NT2/D1 (cell line): Measurements from ENCODE around the gene PML.
"Not testable (repeated sequence)": the region's sequence is repeated elsewhere in the genome, so short reads cannot be mapped to it uniquely, and the experiment has no call there.

ENCODE experiments used
- DNase-seq: peaks from one replicate; pipeline ENCODE4 v3.0.0-alpha.2; 2011; ENCODE audit warnings: low read depth, low spot score
- H3K27me3 ChIP-seq: 2 replicates; pipeline ENCODE4 v1.6.0; 2011; ENCODE audit warnings: mild to moderate bottlenecking; ENCODE audit not compliant: insufficient read length, insufficient read depth
- H3K36me3 ChIP-seq: 2 replicates; pipeline ENCODE4 v1.6.1; 2011; ENCODE audit warnings: mild to moderate bottlenecking, low read length, mixed read lengths; ENCODE audit not compliant: insufficient read depth, insufficient read length
- H3K4me1 ChIP-seq: 2 replicates; pipeline ENCODE4 v1.5.1; 2011; ENCODE audit not compliant: insufficient read depth, insufficient read length
- H3K4me3 ChIP-seq: 2 replicates; pipeline ENCODE4 v1.5.1; 2011; ENCODE audit warnings: low read depth; ENCODE audit not compliant: insufficient read length
- H3K9ac ChIP-seq: 2 replicates; pipeline ENCODE4 v1.6.0; 2011; ENCODE audit warnings: low read depth; ENCODE audit not compliant: insufficient read length
- H3K9me3 ChIP-seq: 2 replicates; pipeline ENCODE4 v1.5.1; 2011; ENCODE audit warnings: mild to moderate bottlenecking, low read length; ENCODE audit not compliant: insufficient read depth
- SUZ12 ChIP-seq: IDR thresholded peaks from 2 replicates; pipeline ENCODE4 v1.6.1; 2011; ENCODE audit not compliant: insufficient read length, insufficient read depth; ENCODE audit errors: extremely low read depth
- YY1 ChIP-seq: IDR thresholded peaks from 2 replicates; pipeline ENCODE4 v1.6.1; 2011; ENCODE audit not compliant: insufficient read length, insufficient read depth
- ZNF274 ChIP-seq: IDR thresholded peaks from 2 replicates; pipeline ENCODE4 v1.6.1; 2011; ENCODE audit warnings: mild to moderate bottlenecking, low read depth, low read length

The PML gene

GRCh38 chr15:74055804-74056203 is 61.3 kb downstream of the PML start:
- no peaks in the 10 kb centered on the region for H3K4me1 ChIP-seq
- no peak overlapping the region for H3K9ac ChIP-seq
- TF ChIP-seq SUZ12, result no peak
- no peak for TF ChIP-seq ZNF274
- no peak for TF ChIP-seq YY1
- no peaks in the 10 kb centered on the region for H3K36me3 ChIP-seq
- H3K9me3 ChIP-seq, result peaks cover 14% of the 10 kb centered on the region; the same call in 1 of the 2 replicates
- DNase-seq, result no peak
- H3K4me3 ChIP-seq, result no peak overlapping the region
- peaks cover 27% of the 10 kb centered on the region for H3K27me3 ChIP-seq

GRCh38 chr15:74056330-74056729 is 61.8 kb downstream of the PML start:
- H3K9me3 ChIP-seq, result peaks cover 14% of the 10 kb centered on the region; the same call in 1 of the 2 replicates
- not testable (repeated sequence) for H3K4me3 ChIP-seq, H3K4me1 ChIP-seq, H3K9ac ChIP-seq, H3K36me3 ChIP-seq, DNase-seq
- H3K27me3 ChIP-seq, result peaks cover 27% of the 10 kb centered on the region

DNA sequence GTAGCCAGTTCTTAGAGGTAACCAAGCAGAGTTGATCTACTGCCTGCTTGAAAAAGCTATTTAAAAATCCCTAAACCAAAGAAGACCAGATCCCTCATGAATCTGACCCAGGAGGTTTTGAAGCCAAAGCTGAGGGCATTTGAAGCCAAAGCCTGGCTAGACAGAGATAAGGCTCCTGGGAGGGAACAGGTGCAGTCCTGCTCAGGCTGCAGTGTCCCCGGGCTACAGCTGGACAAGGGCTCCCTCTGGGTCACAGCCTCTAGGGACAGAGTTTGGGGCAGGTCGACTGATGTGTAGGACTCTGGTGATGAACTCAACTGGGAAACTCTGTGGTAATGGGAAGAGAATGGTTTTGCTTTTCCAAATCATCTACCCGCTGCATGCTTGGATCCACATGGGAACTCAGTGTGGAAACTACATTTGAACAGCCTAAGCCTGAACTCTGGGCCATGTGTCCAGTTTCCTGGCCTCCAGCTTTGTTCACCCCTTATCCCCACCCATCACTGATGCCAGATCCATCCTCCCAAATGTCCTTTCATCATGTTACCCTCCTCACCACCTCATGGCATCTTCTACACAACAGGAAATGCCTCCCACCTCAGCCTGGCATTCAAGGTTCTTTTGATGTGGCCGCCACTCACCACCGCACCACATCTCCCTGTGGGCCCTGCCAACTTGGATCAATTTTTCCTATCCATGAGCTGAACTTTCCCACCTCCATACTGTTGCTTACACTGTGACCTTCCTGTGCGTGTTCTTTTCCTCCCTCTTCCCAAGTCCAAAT is 64.7 kb downstream of the PML start:
- Histone ChIP-seq H3K27me3 (peaks cover 25% of the 10 kb centered on the region), H3K9me3 (peaks cover 14% of the 10 kb centered on the region; the same call in 1 of the 2 replicates)
- not testable (repeated sequence) for H3K36me3 ChIP-seq, H3K4me3 ChIP-seq, H3K9ac ChIP-seq, DNase-seq, H3K4me1 ChIP-seq

DNA sequence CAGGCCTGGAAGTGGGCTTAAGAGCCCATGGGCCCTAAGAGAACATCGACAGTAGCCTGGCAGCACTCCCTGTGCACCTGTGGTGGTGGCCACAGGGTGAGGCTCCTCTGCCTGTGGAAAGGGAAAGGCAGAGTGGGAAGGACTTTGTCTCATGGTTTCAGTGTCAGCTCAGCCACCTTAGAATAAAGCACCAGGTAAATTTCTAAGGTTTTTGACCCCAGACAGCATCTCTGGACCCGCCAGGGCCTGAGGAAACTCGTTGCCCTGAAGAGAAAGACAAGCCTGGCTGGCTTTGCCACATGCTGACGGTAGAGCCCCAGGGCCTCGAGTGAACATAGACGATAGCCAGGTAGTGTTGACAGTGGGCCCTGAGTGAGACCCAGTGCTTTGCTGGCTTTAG is 65.7 kb downstream of the PML start:
- Histone ChIP-seq H3K9me3 (peaks cover 14% of the 10 kb centered on the region; the same call in 1 of the 2 replicates), H3K4me1 (no peaks in the 10 kb centered on the region), H3K4me3 (no peak overlapping the region), H3K27me3 (peaks cover 15% of the 10 kb centered on the region), H3K9ac (no peak overlapping the region), H3K36me3 (no peaks in the 10 kb centered on the region)
- TF ChIP-seq YY1, result no peak
- TF ChIP-seq ZNF274, result no peak
- no peak for TF ChIP-seq SUZ12
- no peak for DNase-seq

GRCh38 chr15:74062236-74062635 is 67.7 kb downstream of the PML start:
- no peak overlapping the region for H3K4me3 ChIP-seq
- H3K9me3 ChIP-seq, result peaks cover 14% of the 10 kb centered on the region; the same call in 1 of the 2 replicates
- H3K9ac ChIP-seq, result no peak overlapping the region
- H3K27me3 ChIP-seq, result peaks cover 12% of the 10 kb centered on the region
- no peak for DNase-seq
- no peaks in the 10 kb centered on the region for H3K4me1 ChIP-seq
- no peaks in the 10 kb centered on the region for H3K36me3 ChIP-seq
- TF ChIP-seq SUZ12 (no peak), ZNF274 (no peak), YY1 (no peak)

DNA sequence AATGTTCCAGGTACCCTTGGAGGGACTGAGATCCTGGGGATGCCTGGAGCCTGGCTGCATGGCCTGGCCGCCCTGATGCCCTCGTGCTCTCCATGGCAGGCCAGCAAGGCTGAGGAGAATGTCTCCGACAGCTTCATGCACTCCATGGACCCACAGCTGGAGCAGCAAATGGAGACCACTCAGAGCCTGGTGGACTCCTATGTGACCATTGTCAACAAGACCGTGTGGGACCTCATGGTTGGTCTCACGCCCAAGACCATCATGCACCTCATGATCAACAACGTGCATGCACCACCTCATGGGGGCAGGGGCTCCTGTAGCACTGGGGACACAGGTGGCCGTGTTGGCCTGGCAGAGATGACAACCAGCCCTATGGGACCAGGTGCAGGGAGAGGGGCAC is 68.2 kb downstream of the PML start:
- TF ChIP-seq SUZ12 (no peak), YY1 (no peak), ZNF274 (no peak)
- no peak overlapping the region for H3K9ac ChIP-seq
- H3K27me3 ChIP-seq, result peaks cover 12% of the 10 kb centered on the region
- no peak for DNase-seq
- no peaks in the 10 kb centered on the region for H3K36me3 ChIP-seq
- peaks cover 14% of the 10 kb centered on the region; the same call in 1 of the 2 replicates for H3K9me3 ChIP-seq
- no peaks in the 10 kb centered on the region for H3K4me1 ChIP-seq
- H3K4me3 ChIP-seq, result no peak overlapping the region

- not testable (repeated sequence) for H3K9me3 ChIP-seq, H3K4me1 ChIP-seq, DNase-seq
These were observed 69.1 kb downstream of the PML start for GRCh38 chr15:74063425-74064146.

DNA sequence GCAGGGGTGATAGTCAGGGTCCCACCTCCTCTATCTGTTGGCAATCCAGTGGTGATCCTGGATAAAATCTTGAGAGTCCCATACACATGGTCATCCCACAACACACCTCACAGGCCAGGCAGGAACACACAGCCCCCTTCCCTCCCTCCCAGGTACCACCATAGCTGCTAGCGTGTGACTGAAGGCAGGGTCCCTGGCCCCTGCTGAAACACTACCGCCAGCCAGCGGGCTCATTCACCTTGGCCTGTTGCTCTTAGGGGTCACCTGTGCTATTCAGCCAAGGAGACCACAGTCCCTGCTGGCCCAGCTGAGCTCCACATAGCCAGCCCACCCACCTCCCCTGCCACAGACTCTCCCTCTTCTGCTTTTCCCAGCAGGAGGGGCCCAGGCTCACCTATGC is 69.7 kb downstream of the PML start:
- H3K4me1 ChIP-seq, H3K9me3 ChIP-seq, H3K27me3 ChIP-seq, DNase-seq, H3K36me3 ChIP-seq, H3K4me3 ChIP-seq, H3K9ac ChIP-seq: not testable (repeated sequence)

More at GRCh38 chr15:74063425-74064146, 69.1 kb downstream of the PML start:
- H3K36me3 ChIP-seq, H3K4me3 ChIP-seq, H3K9ac ChIP-seq, H3K27me3 ChIP-seq: not testable (repeated sequence)

DNA sequence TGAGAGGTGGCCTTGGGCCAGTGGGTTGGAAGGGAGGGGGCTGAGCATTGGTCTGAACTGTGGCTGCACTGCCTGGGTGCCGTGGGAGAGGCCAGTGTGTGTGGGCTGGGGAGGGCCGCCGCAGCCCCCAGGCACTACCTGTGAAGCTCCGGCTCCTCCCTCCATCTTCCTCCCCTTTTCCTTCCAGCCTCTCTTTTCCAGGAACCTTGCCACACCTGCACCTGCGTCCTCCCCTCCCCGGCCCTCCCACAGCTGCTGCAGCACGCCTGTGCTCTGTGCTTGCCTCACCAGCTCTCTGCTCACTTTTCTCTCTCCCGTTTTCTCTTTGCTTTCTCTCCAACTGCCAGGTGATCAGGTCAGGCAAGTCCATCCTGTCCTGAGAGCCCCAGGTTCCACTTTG is 70.3 kb downstream of the PML start:
- H3K9ac ChIP-seq, H3K36me3 ChIP-seq, H3K4me3 ChIP-seq, H3K27me3 ChIP-seq, DNase-seq, H3K9me3 ChIP-seq, H3K4me1 ChIP-seq: not testable (repeated sequence)

DNA sequence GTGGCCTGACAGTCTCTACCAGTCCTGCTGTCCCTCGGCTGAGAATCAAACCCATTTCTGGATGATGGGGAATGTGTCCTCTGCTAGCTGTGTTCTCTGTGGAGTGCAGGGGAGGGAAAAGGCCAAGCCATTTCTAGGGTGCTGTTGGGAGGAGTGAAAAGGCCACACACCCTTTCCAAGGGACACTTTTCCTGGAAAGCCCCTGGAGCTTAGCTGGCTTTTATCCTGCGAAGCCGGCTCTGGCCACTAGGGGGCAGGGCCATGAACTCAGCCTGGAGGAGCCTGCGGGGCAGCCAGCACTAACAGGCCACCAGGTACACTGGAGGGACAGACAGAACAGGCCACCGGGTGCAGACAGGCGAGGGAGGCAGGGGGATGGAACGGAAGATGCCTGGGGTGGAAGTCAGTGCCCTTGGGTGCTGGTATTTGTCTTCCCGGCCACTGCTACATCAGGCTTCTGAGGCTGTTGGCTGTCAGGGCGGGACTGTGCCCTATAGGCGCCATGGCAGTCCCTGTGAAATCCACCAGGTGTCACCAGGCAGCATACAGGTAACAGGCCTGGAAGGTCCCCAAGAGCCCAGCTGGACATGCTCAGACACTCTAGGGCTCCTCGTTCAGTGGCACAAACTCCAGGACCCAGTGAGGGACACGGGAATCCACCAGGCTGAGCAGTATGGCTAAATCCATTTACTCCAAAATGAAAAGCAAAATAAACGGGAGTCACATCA is 71.3 kb downstream of the PML start:
- not testable (repeated sequence) for DNase-seq, H3K9me3 ChIP-seq, H3K4me3 ChIP-seq

More for the DNA sequence above, 71.3 kb downstream of the PML start:
- H3K36me3 ChIP-seq, H3K27me3 ChIP-seq, H3K9ac ChIP-seq, H3K4me1 ChIP-seq: not testable (repeated sequence)
